K562 (cell line): ENCODE data around the gene GBF1. TPM values are rescaled to one million over a fixed set of nuclear protein-coding genes. Genes with fewer than 3 reads are reported as not detected.
A peak's percentile ranks its signal among the peaks of the same experiment; 100 is the strongest.

Source experiments
- ATAC-seq: fragments of 200-7000 bp; cut with Tn5 transposase; 3 replicates; pipeline ENCODE4 v1.9.1; 2020; ENCODE audit warnings: moderate library complexity
- BruUV-seq: library from RNA; stranded (reverse); fragments of 400-500 nt; replicated peaks from 2 replicates; lab custom pipeline; 2021; lab: Mats Ljungman, UMichigan
- CTCF ChIA-PET: fragments of 300-600 bp; formaldehyde crosslinking; extraction: SDS; loops from one replicate; lab custom pipeline; 2021; ENCODE audit warnings: low intra/inter-chr PET ratio; lab: Yijun Ruan, JAX
- POLR2A ChIA-PET: fragments of 300-600, 350-650 bp; sonication (Branson Sonifier 250); formaldehyde crosslinking; extraction: SDS; loops from one replicate; lab custom pipeline; 2021; ENCODE audit warnings: antibody characterized with exemption, inconsistent platforms; lab: Yijun Ruan, JAX
- DNase-seq, 4 experiments: peaks; one replicate each; pipeline versions ENCODE4 v3.0.0 to v3.0.0-alpha.2; 2011 to 2018; ENCODE audit warnings: low spot score in 3 of 4, mixed read lengths in 3 of 4; ENCODE audit errors: extremely low read depth in 1 of 4
- FAIRE-seq: peaks from 2 replicates; lab custom pipeline; 2011; peaks lifted over from hg19 to GRCh38; lab: Jason Lieb, UNC
- H2AFZ ChIP-seq: 2 replicates; pipeline ENCODE4 v1.6.0; 2011; ENCODE audit warnings: low read depth, low read length, control low read depth, inconsistent platforms
- H3K27ac ChIP-seq: fragments of 200-600 bp; 3 replicates; pipeline ENCODE4 v1.8.0; 2011; ENCODE audit warnings: low read depth, mild to moderate bottlenecking, control low read depth, inconsistent platforms, low read length, moderate library complexity, mixed read lengths; ENCODE audit errors: extremely low read depth
- H3K27me3 ChIP-seq, 2 experiments: fragments of 300-600 bp in 1 of 2; 2 replicates in 1 of 2; 3 replicates in 1 of 2; pipeline versions ENCODE4 v1.6.0 to v1.8.0; 2011; ENCODE audit warnings: inconsistent platforms in 2 of 2, low read length in 2 of 2, mild to moderate bottlenecking in 1 of 2, mixed read lengths in 1 of 2, moderate library complexity in 1 of 2; ENCODE audit not compliant: control insufficient read depth in 2 of 2, insufficient read depth in 2 of 2
- H3K36me3 ChIP-seq: fragments of 300-600 bp; 3 replicates; pipeline ENCODE4 v1.8.0; 2011; ENCODE audit warnings: mild to moderate bottlenecking, low read length, inconsistent platforms; ENCODE audit not compliant: control insufficient read depth, insufficient read depth
- H3K4me1 ChIP-seq, 2 experiments: fragments of 200-600 bp in 1 of 2; replicated peaks in 1 of 2; 2 replicates in 1 of 2; 3 replicates in 1 of 2; pipeline versions ENCODE4 v1.5.1 to v1.8.0; 2011; ENCODE audit warnings: inconsistent platforms in 2 of 2, low read length in 2 of 2, mild to moderate bottlenecking in 1 of 2, mixed read lengths in 1 of 2, moderate library complexity in 1 of 2; ENCODE audit not compliant: control insufficient read depth in 2 of 2, insufficient read depth in 2 of 2
- H3K4me2 ChIP-seq: 2 replicates; pipeline ENCODE4 v1.6.1; 2011; ENCODE audit warnings: low read length, control low read depth, inconsistent platforms, mixed read lengths; ENCODE audit not compliant: insufficient read depth
- H3K4me3 ChIP-seq: fragments of 200-600 bp; sonication (generic), shearing (Covaris generic); 2 replicates; pipeline ENCODE4 v1.5.1; 2016; ENCODE audit warnings: control low read depth, inconsistent platforms
- H3K79me2 ChIP-seq: fragments of 200-600 bp; 3 replicates; pipeline ENCODE4 v1.8.0; 2011; ENCODE audit warnings: low read length, inconsistent platforms; ENCODE audit not compliant: control insufficient read depth, insufficient read depth
- H3K9ac ChIP-seq, 2 experiments: 2 replicates each; pipeline versions ENCODE4 v1.6.0 to v1.6.1; 2011; ENCODE audit warnings: low read depth in 2 of 2, low read length in 2 of 2, control low read depth in 1 of 2, inconsistent platforms in 1 of 2, mild to moderate bottlenecking in 1 of 2, mixed read lengths in 1 of 2; ENCODE audit not compliant: insufficient read depth in 1 of 2
- H3K9me1 ChIP-seq: one replicate; pipeline ENCODE4 v1.6.0; 2011; ENCODE audit warnings: inconsistent platforms, mild to moderate bottlenecking, low read length, moderate library complexity; ENCODE audit not compliant: control insufficient read depth, insufficient read depth
- H3K9me3 ChIP-seq: replicated peaks from 2 replicates; pipeline ENCODE4 v1.5.1; 2011; ENCODE audit warnings: low read depth, low read length, inconsistent platforms; ENCODE audit not compliant: control insufficient read depth, insufficient read depth
- H4K20me1 ChIP-seq: replicated peaks from 2 replicates; pipeline ENCODE4 v1.6.1; 2011; ENCODE audit warnings: low read length, inconsistent platforms, mixed read lengths; ENCODE audit not compliant: control insufficient read depth, insufficient read depth
- ELF2 ChIP-seq: fragments of 250-450 bp; sonication (Bioruptor Pico); IDR thresholded peaks from 2 replicates; pipeline ENCODE4 v1.5.0; 2021; ENCODE audit warnings: mild to moderate bottlenecking
- LEF1 ChIP-seq: fragments of 450-650 bp; IDR thresholded peaks from 2 replicates; pipeline ENCODE4 v1.6.1; 2016; ENCODE audit warnings: mild to moderate bottlenecking
- MGA ChIP-seq: fragments of 450-650 bp; IDR thresholded peaks from 2 replicates; pipeline ENCODE4 v1.6.1; 2016; ENCODE audit warnings: mild to moderate bottlenecking, moderate library complexity
- ZNF24 ChIP-seq: fragments of 450-650 bp; IDR thresholded peaks from 2 replicates; pipeline ENCODE4 v1.6.1; 2016
- WGBS: fragments of 100-300 bp; shearing (Covaris generic); methylation state at CpG from one replicate; pipeline ENCODE4 v1.1.6; 2016; ENCODE audit warnings: low coverage, mixed read lengths; ENCODE audit not compliant: insufficient coverage; ENCODE audit errors: missing lambda C conversion rate; 5-methylcytosine and 5-hydroxymethylcytosine counted together
- in situ Hi-C: fragments of 300-500 bp; cut with MboI; formaldehyde crosslinking; loops from 4 replicates; pipeline ENCODE4 v1.15.0; 2018; ENCODE audit warnings: inconsistent platforms, mixed read lengths
- intact Hi-C: fragments of 100-400 bp; cut with micrococcal nuclease; formaldehyde crosslinking; loops from 2 replicates; pipeline ENCODE4 v1.14.2; 2022
- polyA plus RNA-seq, 8 experiments: library from polyadenylated mRNA; depleted of rRNA in 4 of 8; stranded (reverse) in 5 of 8; unstranded in 3 of 8; fragments of >200 nt; fragmentation: Nextera tagmentation in 2 of 8; fragmentation: Illumina TruSeq in 1 of 8; extraction: Ambion mirVana in 2 of 8; extraction: Trizol in 1 of 8; gene quantifications; 2 replicates each; pipeline versions ENCODE4 v1.2.1 to v1.2.3, GENCODE V29; 2011 to 2014; ENCODE audit warnings: inconsistent platforms in 1 of 8, missing spikeins in 1 of 8
- total RNA-seq, 7 experiments: library from RNA; depleted of rRNA in 6 of 7; stranded (reverse); fragments of >200 nt in 6 of 7; fragmentation: Illumina TruSeq in 2 of 7; extraction: Trizol in 2 of 7; gene quantifications; 2 replicates each; pipeline versions ENCODE4 v1.2.1 to v1.2.3, GENCODE V29; 2011 to 2021; ENCODE audit warnings: low replicate concordance in 1 of 7
- TF ChIP-seq, protein P1 (sequence below): fragments of 250-450 bp; sonication (Bioruptor Pico); IDR thresholded peaks from 2 replicates; pipeline ENCODE4 v1.4.0; 2020; ENCODE audit warnings: mild to moderate bottlenecking, moderate library complexity

The GBF1 gene
- total and polyA plus RNA-seq, 9 of the 15 experiments (the other 6 are each of a cell fraction or from before 2014, with no cell fraction given) = 0.69 to 28.0 (median 10.3) TPM

DNA sequence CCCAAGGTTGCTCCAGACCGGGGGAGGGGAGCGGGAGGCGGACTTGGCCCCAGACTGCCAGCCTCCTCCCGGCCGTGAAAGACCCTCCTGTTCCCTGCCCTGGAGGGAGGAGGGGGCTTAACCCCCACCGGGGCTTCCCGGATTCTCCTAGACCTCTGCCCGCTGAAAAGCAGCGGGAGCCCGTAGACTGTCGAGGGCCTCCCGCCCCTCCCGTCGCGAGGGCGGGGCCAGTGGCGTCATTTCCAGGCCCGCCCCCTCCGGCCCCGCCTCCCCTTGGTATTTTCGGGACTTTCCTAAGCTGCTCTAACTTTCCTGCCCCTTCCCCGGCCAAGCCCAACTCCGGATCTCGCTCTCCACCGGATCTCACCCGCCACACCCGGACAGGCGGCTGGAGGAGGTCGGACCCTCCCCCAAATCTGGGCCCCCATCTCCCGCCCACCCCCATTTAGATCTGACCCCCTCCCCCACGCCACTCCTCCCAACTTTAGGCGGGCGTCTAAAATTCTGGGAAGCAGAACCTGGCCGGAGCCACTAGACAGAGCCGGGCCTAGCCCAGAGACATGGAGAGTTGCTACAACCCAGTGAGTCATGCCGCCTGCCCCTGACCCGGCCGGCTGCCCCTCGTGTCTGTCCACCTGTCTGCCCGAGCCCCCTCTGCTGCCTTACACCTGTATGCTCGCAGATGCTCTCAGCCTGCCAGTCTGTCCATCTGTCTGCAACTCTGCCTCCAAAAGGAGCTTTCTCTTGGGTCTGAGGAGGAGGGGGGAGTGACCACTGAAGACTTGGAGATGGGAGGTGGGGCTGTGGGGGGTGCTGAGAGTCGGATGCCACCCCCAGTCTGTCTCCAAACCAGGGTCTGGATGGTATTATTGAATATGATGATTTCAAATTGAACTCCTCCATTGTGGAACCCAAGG, 150.3 kb downstream of the GBF1 start, which contains the start of gene NFKB2:
TSS of gene NFKB2 (plus strand) at position 306 of the 917 bp plus-strand sequence. CDS start at position 561, 255 bp downstream.
- FAIRE-seq (peak; percentile 60), ATAC-seq (peak; percentile 69), DNase-seq (peak; percentile 80 to 88 (median 84))
- peak within 1 kb of the TSS; percentile 70 for H3K27ac ChIP-seq
- WGBS = under 1% methylated on average over 17 of the region's 42 CpGs
- in situ Hi-C loops (loop anchor here (25.0 kb wide), 1 partner anchor 192 kb away; no protein-coding TSS in a partner anchor), intact Hi-C loops (loop anchor here (1.0 to 5.0 kb wide), 2 partner anchors 26 to 228 kb away; no protein-coding TSS in a partner anchor)
- peaks cover 7% of the 10 kb centered on the region; the same call in 1 of the 3 replicates for H3K79me2 ChIP-seq
- no peaks in the 10 kb centered on the region for H3K9me3 ChIP-seq
- ChIA-PET POLR2A (interaction anchor here (0.5 to 1.9 kb wide), 5 partner anchors 10 to 210 kb away, joined by 3 to 6 read pairs (median 3); no protein-coding TSS in a partner anchor), CTCF (interaction anchor here (0.7 kb wide), 1 partner anchor 15 kb away, joined by 4 read pairs; no protein-coding TSS in a partner anchor)
- peak within 1 kb of the TSS; percentile 78 for H3K4me3 ChIP-seq
- H3K27me3 ChIP-seq = no peaks in the 10 kb centered on the region
- peaks cover 17 to 54% of the 10 kb centered on the region in 2 experiments; a peak in 4 of 5 replicates for H3K4me1 ChIP-seq
- no TSS peak for BruUV-seq
- H4K20me1 ChIP-seq = no peaks in the 10 kb centered on the region
- H2AFZ ChIP-seq = peak within 1 kb of the TSS; percentile 88
- H3K9ac ChIP-seq = peak within 1 kb of the TSS; percentile 65 to 92
- H3K4me2 ChIP-seq = peak within 1 kb of the TSS; percentile 99
- H3K36me3 ChIP-seq = peaks cover 16% of the 10 kb centered on the region; the same call in 1 of the 3 replicates
- H3K9me1 ChIP-seq = no peaks in the 10 kb centered on the region
- no peak for TF ChIP-seq MGA
- TF ChIP-seq, protein P1, sequence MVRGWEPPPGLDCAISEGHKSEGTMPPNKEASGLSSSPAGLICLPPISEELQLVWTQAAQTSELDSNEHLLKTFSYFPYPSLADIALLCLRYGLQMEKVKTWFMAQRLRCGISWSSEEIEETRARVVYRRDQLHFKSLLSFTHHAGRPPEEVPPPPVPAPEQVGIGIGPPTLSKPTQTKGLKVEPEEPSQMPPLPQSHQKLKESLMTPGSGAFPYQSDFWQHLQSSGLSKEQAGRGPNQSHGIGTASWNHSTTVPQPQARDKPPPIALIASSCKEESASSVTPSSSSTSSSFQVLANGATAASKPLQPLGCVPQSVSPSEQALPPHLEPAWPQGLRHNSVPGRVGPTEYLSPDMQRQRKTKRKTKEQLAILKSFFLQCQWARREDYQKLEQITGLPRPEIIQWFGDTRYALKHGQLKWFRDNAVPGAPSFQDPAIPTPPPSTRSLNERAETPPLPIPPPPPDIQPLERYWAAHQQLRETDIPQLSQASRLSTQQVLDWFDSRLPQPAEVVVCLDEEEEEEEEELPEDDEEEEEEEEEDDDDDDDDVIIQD (CRISPR knock-in tag) = no peak
- no peak for TF ChIP-seq LEF1
- no peak for TF ChIP-seq ZNF24
- TF ChIP-seq ELF2 (CRISPR knock-in tag) = no peak
